Activated CD4-positive, CD25-positive, alpha-beta regulatory T cell treated with anti-CD3 and anti-CD28 coated beads, Interleukin-2, amount 50 U/mL, for 24 hours (primary cell): ENCODE data around the gene MAOA.
"Not testable (repeated sequence)": the region's sequence is repeated elsewhere in the genome, so short reads cannot be mapped to it uniquely, and the experiment has no call there.

Experiments used
- ATAC-seq, 2 donors: fragments of 150-1000 bp; cut with Tn5 transposase; one replicate each; pipeline ENCODE4 v1.10.0; 2021; ENCODE audit warnings: mild to moderate bottlenecking in 1 of 2, moderate library complexity in 1 of 2

MAOA gene

GRCh38 chrX:43664258-43664657 is 8.2 kb downstream of the MAOA start:
- ATAC-seq = no peak

- ATAC-seq = no peak
These were observed 8.6 kb downstream of the MAOA start for GRCh38 chrX:43664708-43665107.

GRCh38 chrX:43666311-43666912 is 10.3 kb downstream of the MAOA start:
- ATAC-seq = peak; percentile 28 to 30

GRCh38 chrX:43675965-43676628 is 20.0 kb downstream of the MAOA start:
- not testable (repeated sequence) for ATAC-seq

GRCh38 chrX:43676971-43677572 is 21.0 kb downstream of the MAOA start:
- ATAC-seq = no peak

GRCh38 chrX:43677993-43678392 is 21.9 kb downstream of the MAOA start:
- ATAC-seq = no peak

- ATAC-seq = no peak
These were observed 23.0 kb downstream of the MAOA start for GRCh38 chrX:43679058-43679457.

- no peak for ATAC-seq
These were observed 23.7 kb downstream of the MAOA start for GRCh38 chrX:43679778-43680177.

- no peak for ATAC-seq
These were observed 26.6 kb downstream of the MAOA start for GRCh38 chrX:43682726-43683125.

GRCh38 chrX:43685221-43685620 is 29.1 kb downstream of the MAOA start:
- ATAC-seq = no peak

- ATAC-seq = no peak
These were observed 32.5 kb downstream of the MAOA start for GRCh38 chrX:43688586-43688985.

GRCh38 chrX:43693602-43694406 is 37.7 kb downstream of the MAOA start:
- ATAC-seq = no peak

GRCh38 chrX:43699475-43699874 is 43.4 kb downstream of the MAOA start:
- no peak for ATAC-seq

- ATAC-seq = no peak
These were observed 46.0 kb downstream of the MAOA start for GRCh38 chrX:43702079-43702524.

GRCh38 chrX:43702660-43703059 is 46.6 kb downstream of the MAOA start:
- ATAC-seq = no peak

- no peak for ATAC-seq
These were observed 47.2 kb downstream of the MAOA start for GRCh38 chrX:43703211-43703791.

GRCh38 chrX:43706786-43707370 is 50.8 kb downstream of the MAOA start:
- no peak for ATAC-seq

- ATAC-seq = no peak
These were observed 51.9 kb downstream of the MAOA start for GRCh38 chrX:43707812-43708548.

GRCh38 chrX:43716144-43716543 is 60.0 kb downstream of the MAOA start:
- no peak for ATAC-seq

- ATAC-seq = no peak
These were observed 60.6 kb downstream of the MAOA start for GRCh38 chrX:43716696-43717095.

- ATAC-seq = no peak
These were observed 61.1 kb downstream of the MAOA start for GRCh38 chrX:43717161-43717560.

- ATAC-seq = no peak
These were observed 62.0 kb downstream of the MAOA start for GRCh38 chrX:43718081-43718480.
